Activated CD8-positive, alpha-beta T cell treated with anti-CD3 and anti-CD28 coated beads for 36 hours (primary cell): Measurements from ENCODE around the gene KREMEN1. TPM values are rescaled to one million over a fixed set of nuclear protein-coding genes. Genes with fewer than 3 reads are reported as not detected.

Experiments
- ATAC-seq: fragments of 200-7000 bp; cut with Tn5 transposase; one replicate; pipeline ENCODE4 v1.10.0; 2021; ENCODE audit warnings: mild to moderate bottlenecking, moderate library complexity
- CTCF ChIA-PET: fragments of 350-600 bp; sonication (Branson Sonifier 250); formaldehyde crosslinking; loops from one replicate; lab custom pipeline; 2021; ENCODE audit warnings: antibody characterized with exemption; lab: Charles Lee
- POLR2A ChIA-PET: fragments of 350-600 bp; sonication (Branson Sonifier 250); formaldehyde crosslinking; loops from one replicate; lab custom pipeline; 2021; ENCODE audit warnings: antibody characterized with exemption; lab: Charles Lee
- DNase-seq: peaks from one replicate; pipeline ENCODE4 v3.0.0-alpha.2; 2020
- H3K27ac Mint-ChIP-seq: one replicate; pipeline ENCODE4 v1.8.0; 2021; ENCODE audit warnings: mild to moderate bottlenecking, mixed read lengths
- H3K27me3 Mint-ChIP-seq: one replicate; pipeline ENCODE4 v1.8.0; 2021; ENCODE audit warnings: mixed read lengths
- H3K36me3 Mint-ChIP-seq: one replicate; pipeline ENCODE4 v1.8.0; 2021; ENCODE audit warnings: low read depth, mixed read lengths
- H3K4me1 Mint-ChIP-seq: one replicate; pipeline ENCODE4 v1.8.0; 2021; ENCODE audit warnings: low read depth, mixed read lengths
- H3K4me3 Mint-ChIP-seq: one replicate; pipeline ENCODE4 v1.8.0; 2021; ENCODE audit warnings: mild to moderate bottlenecking, moderate library complexity, mixed read lengths
- H3K9me3 Mint-ChIP-seq: one replicate; pipeline ENCODE4 v1.8.0; 2021; ENCODE audit warnings: mixed read lengths
- intact Hi-C: fragments of 100-400 bp; cut with micrococcal nuclease; formaldehyde crosslinking; loops from one replicate; pipeline ENCODE4 v1.10.0; 2022
- total RNA-seq, 2 experiments: library from RNA; stranded (reverse); gene quantifications; one replicate each; pipeline ENCODE4 v1.2.3, GENCODE V29; 2021
- TF ChIP-seq, protein P1 (sequence below): fragments of 200-600 bp; IDR thresholded peaks from one replicate; pipeline ENCODE4 v1.8.0; 2022; ENCODE audit warnings: antibody characterized with exemption, mild to moderate bottlenecking

KREMEN1 gene
- total RNA-seq, 2 experiments from 2014 or later: 0.11 to 0.43 TPM

DNA sequence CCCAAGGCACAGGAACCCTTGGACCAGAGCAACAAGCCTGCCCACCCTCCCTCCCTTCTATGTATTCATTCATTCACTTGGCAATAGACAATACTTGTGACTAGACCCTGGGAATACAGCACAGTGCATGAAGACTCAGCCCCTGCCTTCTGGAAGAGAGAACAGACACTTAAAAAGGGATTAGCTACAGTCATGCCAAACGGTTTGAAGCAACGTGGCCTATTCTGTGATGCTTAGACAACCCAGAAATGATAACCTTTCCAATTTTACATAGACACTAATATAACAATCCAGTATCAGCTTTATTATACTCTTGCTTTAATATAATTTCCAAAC, 52.6 kb downstream of the KREMEN1 start:
- Mint-ChIP-seq H3K9me3 (peaks cover 1% of the 10 kb centered on the region), H3K27ac (no peak overlapping the region), H3K4me3 (no peak overlapping the region), H3K27me3 (peaks cover 1% of the 10 kb centered on the region), H3K4me1 (peaks cover 4% of the 10 kb centered on the region), H3K36me3 (peaks cover 1% of the 10 kb centered on the region)
- POLR2A ChIA-PET: no interaction called here
- DNase-seq: no peak
- ATAC-seq: no peak
- CTCF ChIA-PET: no interaction called here
- TF ChIP-seq, protein P1, sequence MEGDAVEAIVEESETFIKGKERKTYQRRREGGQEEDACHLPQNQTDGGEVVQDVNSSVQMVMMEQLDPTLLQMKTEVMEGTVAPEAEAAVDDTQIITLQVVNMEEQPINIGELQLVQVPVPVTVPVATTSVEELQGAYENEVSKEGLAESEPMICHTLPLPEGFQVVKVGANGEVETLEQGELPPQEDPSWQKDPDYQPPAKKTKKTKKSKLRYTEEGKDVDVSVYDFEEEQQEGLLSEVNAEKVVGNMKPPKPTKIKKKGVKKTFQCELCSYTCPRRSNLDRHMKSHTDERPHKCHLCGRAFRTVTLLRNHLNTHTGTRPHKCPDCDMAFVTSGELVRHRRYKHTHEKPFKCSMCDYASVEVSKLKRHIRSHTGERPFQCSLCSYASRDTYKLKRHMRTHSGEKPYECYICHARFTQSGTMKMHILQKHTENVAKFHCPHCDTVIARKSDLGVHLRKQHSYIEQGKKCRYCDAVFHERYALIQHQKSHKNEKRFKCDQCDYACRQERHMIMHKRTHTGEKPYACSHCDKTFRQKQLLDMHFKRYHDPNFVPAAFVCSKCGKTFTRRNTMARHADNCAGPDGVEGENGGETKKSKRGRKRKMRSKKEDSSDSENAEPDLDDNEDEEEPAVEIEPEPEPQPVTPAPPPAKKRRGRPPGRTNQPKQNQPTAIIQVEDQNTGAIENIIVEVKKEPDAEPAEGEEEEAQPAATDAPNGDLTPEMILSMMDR: no peak
- intact Hi-C loops: no loop called here

- H3K27me3 Mint-ChIP-seq: no peaks in the 10 kb centered on the region
- POLR2A ChIA-PET: no interaction called here
- no peak overlapping the region for H3K4me3 Mint-ChIP-seq
Observed at GRCh38 chr22:29125844-29126243, 53.0 kb downstream of the KREMEN1 start.

GRCh38 chr22:29126670-29127395, 54.0 kb downstream of the KREMEN1 start:
- H3K9me3 Mint-ChIP-seq: no peaks in the 10 kb centered on the region
- POLR2A ChIA-PET: no interaction called here

More at GRCh38 chr22:29125844-29126243, 53.0 kb downstream of the KREMEN1 start:
- Mint-ChIP-seq H3K36me3 (no peaks in the 10 kb centered on the region), H3K9me3 (no peaks in the 10 kb centered on the region), H3K27ac (no peak overlapping the region), H3K4me1 (peaks cover 4% of the 10 kb centered on the region)
- CTCF ChIA-PET: no interaction called here
- TF ChIP-seq, protein P1: no peak
- ATAC-seq (no peak), DNase-seq (no peak)
- intact Hi-C loops: no loop called here

DNA sequence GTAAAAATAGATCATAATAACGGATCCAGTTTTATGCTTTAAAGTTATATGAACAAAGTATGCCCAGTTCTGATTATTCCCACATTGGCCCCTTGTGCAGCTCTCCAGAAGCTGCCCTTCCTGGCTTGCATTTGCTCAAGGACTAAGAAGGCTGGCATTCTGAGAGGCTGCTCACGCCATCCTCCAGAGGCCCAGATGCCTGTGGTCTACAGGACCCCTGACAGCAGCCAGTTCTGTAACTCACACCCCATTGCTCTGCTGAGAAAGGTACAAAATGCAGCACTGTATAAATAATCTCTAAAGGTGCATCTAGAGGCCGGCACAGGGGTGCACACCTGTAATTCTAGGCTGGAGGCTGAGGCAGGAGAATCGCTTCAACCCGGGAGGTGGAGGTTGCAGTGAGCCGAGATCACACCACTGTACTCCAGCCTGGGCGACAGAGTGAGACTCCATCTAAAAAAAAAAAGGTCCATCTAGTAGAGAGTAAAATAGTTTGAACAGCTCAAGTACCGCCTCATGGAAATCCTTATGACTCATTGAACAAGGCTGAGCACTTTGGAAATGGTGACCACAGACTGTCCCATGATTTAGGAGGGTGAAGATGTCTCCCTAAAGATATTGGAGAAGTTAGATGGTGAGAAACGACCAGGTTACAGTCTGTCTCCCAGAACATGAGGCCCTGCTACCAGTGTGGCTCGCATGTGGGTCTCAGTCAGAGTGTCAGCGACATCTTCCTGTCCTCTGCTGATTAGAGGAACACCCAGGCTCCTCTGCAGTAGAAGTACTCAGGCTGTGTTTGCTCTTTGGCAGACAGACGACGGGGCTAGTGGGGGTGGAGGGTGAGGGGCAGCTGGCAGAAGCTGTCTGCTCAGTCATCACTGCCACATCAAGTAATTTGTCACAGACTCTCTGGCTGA, 56.3 kb downstream of the KREMEN1 start:
- no peak for ATAC-seq
- no peak for DNase-seq
- Mint-ChIP-seq H3K4me1 (no peaks in the 10 kb centered on the region), H3K27me3 (peaks cover 5% of the 10 kb centered on the region), H3K4me3 (no peak overlapping the region), H3K9me3 (peaks cover 3% of the 10 kb centered on the region), H3K36me3 (no peaks in the 10 kb centered on the region), H3K27ac (no peak overlapping the region)
- intact Hi-C loops: no loop called here
- TF ChIP-seq, protein P1: no peak
- ChIA-PET CTCF (no interaction called here), POLR2A (no interaction called here)

More at GRCh38 chr22:29126670-29127395, 54.0 kb downstream of the KREMEN1 start:
- DNase-seq: no peak
- H3K27me3 Mint-ChIP-seq: no peaks in the 10 kb centered on the region
- CTCF ChIA-PET: no interaction called here
- no peaks in the 10 kb centered on the region for H3K36me3 Mint-ChIP-seq
- ATAC-seq: no peak
- no peak overlapping the region for H3K4me3 Mint-ChIP-seq
- peaks cover 4% of the 10 kb centered on the region for H3K4me1 Mint-ChIP-seq
- H3K27ac Mint-ChIP-seq: no peak overlapping the region
- TF ChIP-seq, protein P1: no peak
- intact Hi-C loops: no loop called here

DNA sequence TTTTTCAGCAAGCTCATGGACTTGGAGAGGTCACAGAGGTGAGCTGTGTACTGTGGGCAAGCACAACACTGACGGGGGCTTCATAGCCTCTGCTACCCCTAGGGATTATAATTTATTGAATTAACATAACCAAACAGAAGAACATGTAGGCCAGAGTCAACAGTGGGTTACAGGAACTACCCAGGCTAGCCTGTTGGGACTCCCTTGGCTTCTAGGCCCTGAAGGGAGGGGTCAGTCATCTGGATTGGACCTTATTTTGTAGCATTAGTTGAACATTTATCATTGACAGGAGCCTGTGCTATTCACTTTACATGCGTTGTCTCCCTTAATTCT, 56.9 kb downstream of the KREMEN1 start:
- ChIA-PET POLR2A (no interaction called here), CTCF (no interaction called here)
- Mint-ChIP-seq H3K4me3 (no peak overlapping the region), H3K36me3 (no peaks in the 10 kb centered on the region), H3K27me3 (peaks cover 5% of the 10 kb centered on the region), H3K9me3 (peaks cover 3% of the 10 kb centered on the region), H3K4me1 (no peaks in the 10 kb centered on the region), H3K27ac (no peak overlapping the region)
- ATAC-seq: no peak
- DNase-seq: no peak
- intact Hi-C loops: no loop called here
- TF ChIP-seq, protein P1: no peak
